CMK (cell line): ENCODE data around the gene SEPTIN5.

Experiments used
- DNase-seq: peaks from one replicate; pipeline ENCODE4 v3.0.0-alpha.2; 2010; ENCODE audit warnings: low read depth

Gene SEPTIN5

DNA sequence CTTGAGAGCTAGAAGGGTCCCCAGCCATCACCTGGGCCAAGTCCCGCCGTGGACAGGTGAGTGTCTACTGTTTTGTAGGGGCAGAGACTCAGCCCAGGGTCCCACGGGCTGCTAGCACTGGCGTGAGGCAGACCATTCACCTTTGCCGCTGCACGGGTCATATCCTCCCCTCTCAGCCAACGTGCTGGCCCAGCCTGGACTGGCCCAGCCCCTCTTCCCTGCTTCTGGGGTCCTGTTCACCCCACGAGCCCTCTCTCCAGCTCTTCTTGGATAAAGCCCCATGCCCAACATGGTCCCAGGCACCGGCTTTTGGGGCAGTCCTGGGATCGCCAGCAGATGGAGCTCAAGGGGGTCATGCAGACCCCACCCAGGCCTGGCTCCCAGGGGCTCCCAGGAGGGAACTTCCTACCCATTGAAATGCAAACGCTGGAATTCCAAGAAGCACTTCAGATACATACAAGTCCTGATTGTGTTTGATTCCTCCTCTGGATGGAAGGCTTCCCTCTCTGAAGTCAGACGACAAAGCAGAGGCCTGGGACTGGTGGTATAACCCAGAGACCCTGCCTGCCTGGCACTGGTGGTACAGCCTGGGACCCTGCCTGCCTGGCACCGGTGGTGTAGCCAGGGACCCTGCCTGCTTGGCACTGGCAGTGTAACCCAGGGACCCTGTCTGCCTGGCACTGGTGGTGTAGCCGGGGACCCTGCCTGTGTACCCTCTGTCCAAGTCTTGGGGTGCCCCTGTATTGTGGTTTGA is 8.9 kb upstream of the SEPTIN5 start:
- no peak for DNase-seq

DNA sequence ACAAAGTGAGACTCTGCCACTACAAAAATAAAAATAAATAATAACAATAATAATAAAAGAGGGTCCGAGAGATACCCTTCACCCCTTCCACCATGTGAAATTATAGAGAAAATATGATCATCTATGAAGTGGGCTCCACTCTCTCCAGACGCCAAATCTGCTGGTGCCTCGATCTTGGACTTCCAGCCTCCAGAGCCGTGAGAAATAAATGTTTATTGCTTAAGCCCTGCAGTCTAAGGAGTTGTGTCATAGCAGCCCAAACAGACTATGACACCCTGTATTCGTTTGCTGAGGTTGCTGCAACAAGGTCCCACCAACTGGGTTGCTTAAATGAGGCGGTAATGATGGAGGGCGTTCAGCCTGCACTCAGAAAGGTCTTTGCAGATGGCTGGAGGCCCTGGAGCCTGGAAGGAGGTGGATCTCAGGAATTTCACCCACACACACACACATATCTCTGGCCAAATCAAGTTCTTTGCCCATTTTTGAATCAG is 7.6 kb upstream of the SEPTIN5 start:
- DNase-seq, result no peak

DNA sequence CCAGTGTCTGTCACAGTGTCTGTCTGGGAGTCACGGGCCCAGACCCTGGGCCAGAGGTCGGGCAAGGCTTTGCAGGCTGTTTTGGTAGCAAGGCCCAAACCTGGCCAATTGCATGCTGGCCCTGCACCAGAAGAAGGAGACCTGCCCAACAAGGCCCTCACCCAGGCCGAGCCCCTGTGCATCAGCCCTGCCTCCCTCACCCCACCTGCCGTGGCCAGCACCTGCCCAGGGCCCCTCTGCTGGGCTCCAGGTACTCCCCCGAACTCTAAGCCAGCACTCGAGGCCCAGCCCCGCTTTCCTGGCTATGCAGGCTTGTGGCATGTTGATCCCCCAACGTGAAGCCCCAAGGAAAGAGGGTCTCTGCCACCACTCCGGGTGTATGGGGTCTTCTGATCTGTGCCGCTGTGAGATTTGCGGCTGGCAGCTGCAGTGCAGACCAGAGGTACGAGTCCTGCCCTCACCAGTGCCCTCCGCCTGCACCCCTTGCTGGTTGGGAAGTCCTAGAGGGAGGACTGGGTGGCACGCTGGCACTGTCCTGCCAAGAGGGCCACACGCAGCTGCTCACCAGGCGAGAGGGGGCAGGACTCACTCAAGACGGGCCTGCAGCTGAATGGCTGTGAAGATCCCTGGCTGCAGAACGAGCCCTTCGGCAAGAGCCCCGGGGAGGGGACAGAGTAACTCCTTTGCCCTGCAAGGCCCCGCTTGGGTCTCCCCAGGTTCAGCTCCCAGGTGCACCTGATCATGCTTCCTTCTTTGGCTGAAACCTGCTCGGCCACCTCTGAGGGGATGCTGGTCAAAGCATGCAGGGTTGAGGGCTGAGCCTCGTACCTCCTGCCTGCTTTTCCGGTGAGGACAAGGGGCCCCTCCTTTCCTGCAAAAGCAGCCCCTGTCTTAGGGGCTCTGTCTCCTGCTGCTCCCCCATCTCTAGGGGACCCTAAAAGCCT is 6.7 kb upstream of the SEPTIN5 start:
- no peak for DNase-seq

DNA sequence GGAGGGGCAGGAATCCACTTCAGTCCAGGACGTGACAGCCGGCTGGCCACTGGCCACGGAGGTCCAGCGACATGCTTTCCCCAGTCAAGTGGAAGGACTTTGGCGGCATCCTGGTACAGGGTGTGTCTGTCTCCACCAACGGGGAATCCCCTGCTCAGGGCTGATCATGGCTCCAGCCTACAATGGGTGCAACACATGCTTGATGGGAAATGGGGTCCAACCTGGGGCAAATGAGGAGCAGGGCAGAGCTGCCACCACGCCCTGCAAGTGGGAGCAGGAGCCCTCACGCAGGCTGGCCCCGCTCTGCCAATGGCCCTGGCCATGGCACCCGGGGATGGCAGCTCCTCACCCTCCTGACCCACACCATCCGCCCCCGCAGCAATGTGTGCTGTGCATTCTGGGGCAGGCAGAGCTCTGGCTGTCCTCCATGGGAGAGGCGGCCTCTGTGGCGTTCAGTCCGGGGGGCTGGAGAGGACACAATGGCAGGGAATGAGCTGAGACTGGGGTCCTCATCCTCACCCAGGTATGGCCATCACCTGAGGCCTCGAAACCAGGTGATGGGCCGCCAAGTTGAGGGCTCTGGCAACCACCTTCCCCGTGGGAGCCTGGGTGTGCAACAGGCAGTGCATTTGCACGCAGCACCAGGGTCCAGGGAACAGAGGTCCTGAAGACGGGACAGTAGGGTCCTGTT is 5.8 kb upstream of the SEPTIN5 start:
- no peak for DNase-seq

DNA sequence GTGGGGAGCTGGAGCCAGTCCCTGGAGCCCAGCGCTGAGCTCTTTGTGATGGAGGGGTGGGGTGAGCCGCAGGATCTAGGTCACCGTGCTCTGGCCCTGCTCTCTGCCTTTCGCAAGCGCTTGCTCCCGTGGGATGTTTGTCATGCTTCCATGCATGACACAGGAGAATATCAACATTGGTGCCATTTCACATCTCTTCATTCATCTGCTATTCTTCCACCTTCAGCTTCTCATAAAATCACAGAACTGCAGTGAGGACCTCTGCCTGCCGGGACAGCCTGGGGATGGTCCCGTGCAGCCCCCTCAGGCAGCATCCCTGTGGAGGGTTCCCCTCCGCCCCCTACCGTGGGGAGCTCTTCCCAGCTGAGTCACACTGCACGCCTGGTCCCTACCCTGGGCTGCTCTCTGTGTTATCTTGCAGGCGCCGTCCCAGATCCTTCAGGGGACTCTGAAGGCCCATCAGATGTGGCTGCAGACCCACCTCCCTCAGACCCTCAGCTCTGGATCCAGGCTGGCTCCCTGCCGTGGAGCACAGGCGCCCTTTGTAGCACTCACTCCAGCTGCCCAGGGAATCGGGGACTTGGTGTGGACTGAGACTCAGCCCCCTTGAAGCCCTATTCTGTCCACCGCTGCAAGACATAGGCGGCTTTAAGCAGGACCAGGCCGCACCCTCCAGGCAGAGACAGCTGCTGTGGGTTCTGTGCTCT is 5.1 kb upstream of the SEPTIN5 start:
- no peak for DNase-seq

DNA sequence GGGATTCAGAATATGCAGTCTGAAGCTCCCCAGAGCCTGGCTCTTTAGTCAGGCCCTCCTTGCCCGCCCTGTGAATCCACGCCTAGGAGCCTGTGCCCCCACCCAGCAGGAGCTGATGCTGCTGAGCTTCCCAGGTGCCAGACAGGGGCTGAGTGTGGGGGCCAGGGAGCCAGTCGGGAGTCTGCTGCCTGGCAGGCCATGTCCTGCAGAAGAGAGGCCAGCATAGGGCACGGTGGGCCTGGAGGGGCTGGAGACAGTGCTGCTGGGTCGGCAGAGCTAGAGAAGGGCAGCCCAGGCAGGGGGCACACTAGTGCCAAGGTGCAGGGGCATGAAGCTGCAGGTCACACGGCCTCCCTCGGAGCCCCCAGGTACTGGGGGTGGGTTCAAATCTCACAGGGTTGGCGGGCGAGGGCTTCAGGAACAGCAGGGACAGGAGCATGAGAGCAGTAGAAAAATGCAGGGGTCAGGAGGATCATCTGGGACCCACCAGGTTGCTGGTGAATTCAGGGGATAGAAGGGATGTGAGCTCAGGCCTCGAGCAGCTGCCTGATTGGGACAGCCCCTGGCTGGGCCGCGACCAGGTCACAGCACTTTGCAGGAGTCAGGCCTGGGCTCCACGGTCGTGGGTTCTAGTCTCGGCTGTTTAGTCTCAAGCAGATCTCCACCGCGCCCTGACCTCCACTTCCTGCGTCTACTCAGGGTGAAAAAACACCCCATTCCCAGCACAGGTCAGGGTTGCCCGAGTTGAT is 4.1 kb upstream of the SEPTIN5 start:
- no peak for DNase-seq

DNA sequence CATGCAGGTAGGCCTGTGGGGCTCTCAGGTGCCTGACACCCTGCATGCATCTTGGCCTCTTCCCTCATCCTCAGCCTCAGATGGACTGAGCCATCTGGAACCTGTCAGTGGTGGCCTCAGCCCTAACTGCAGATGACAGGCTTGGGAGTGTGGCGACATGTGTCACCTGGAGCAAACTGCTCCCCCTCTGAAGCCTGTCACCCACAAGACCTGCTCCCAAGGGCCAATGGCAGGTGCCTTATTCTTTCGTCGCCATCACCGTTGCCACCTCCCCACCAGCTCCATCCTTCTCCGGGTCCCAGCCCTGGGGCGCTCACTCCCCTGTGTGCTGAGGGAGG is 3.6 kb upstream of the SEPTIN5 start:
- DNase-seq, result no peak

DNA sequence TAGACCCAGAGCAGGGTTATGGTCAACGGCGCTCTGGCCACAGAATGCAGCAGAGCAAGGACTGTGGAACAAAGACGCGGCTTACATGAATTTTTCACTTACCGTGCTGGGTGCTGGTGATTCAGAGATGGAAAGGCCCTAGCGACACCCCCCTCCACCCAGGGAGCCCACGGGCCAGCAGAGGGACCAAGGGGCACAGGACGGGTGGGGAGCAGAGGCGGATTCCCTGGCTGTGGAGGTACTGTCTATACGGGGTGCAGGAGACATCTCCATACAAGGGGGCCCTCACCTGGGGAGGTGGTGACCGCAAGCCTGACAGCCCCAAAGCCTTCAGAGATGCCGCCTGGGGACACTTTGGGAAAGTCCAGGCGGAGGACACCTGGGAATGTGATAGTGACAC is 1.1 kb upstream of the SEPTIN5 start:
- no peak for DNase-seq

DNA sequence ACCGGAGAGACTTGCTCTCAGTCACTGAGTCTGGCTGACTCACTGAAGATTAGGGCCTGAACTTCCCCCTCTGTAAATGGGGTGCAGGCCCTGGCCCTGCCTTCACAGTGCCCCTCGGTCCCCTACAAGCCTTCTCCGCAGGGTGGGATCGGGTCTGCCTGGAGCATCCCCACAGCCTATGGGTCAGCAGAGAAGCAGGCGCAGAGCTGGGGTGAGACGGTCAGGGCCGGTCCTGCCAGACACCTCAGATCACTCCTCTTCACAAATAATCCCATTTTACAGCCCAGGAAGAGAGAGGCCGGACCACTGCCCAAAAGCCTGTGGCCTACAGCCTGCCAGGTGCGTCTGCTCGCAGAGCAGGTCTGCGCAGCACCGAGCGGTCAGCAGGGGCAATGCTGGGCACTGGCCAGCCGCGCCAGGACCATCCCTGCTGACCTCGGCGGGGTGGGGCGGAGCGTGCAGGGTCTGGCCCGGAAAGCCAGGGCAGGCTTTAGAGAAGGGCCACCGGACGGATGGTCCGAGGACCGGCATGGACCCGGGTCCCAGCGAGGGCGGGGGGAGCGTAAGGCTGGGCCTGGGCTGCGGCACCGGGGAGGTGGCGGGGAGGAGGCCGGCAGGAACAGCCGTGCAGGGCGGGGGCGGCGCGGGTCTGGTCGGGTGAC is 522 bp upstream of the SEPTIN5 start:
- no peak for DNase-seq

DNA sequence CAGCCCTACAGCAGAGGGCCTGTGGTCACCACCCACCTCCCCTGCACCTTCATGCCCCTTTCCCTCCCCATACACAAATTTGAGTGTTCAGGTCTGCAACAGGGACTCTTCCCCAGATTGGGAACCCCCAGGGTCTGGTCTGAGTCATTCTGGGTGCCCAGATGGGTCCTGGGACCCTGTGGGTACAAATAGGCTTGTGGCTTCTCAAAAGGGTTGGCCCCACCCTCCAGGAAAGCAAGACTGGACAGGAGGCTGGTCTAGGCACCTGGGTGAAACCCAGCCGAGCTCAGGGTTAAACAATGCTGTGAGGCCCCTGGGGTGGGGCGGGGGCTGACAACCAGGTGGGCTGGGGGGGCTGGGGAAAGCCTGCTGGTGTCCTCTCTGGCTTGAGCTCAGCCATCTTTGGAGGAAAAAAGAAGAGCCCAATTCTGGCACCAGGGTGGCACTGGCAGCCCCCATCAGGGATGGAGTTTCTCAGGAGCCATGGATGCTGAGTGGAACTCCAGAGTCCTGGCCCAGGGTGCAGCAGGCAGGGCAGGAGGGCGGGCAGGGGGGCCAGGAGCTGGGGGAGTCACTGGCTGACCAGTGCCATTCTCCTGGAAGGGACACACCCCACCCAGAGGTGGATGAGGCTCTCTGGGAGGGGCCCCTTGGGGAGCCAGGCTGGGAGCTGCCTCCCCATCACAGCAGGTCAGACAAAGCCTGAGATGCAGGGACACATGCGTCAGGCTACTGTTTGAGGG is 1.1 kb downstream of the SEPTIN5 start:
- no peak for DNase-seq

DNA sequence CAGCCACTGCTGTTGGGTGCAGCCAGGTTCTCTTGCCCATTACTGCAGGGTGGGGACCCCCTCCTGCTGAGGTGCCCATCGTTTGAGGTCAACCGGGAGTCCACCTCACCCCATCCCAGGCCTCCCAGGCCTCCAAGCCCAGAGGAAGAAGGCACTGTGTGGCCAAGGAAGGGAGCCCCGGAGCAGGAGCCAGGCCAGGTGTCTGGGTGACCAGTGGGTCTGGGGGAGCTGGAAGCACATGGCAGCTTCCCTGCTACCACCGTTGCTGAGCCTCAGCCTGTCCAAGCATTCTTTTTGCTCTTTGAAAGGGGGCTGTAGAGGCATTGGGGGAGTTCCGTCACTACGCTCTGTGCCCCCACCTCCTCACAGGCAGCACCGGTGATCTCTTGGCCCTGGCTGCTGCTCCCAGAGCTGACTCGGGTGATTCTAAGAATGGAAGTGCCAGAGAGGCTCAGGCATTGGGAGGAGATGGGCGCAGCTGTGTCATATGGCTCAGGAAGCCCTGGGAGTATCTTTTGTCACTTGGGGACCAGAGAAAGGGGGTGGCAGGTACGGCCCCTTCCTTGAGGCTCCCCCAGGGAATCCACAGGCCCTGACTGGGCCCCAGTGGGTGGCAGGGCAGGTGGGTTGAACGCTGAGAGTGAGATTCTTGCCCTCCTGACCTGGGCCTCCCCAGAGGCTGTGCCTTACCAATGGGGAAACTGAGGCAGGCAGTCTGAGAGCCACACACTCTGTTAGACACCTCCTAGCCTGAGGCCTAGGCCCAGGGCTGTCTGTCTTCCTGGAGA is 1.9 kb downstream of the SEPTIN5 start:
- no peak for DNase-seq

DNA sequence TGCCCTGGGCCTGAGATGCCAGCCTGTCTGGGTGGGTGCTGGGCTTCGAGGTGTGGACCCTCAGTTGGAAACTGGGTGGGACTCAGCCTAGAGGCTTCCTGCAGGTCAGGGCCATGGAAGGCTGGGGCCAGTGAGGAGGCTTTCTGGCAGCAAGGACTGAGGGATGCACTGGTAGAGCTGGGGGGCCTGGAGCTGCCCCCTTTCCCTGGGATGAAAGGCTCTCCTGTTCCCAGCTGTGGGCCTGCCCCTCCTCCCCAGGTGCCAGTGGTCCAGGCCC is 2.5 kb downstream of the SEPTIN5 start:
- no peak for DNase-seq

DNA sequence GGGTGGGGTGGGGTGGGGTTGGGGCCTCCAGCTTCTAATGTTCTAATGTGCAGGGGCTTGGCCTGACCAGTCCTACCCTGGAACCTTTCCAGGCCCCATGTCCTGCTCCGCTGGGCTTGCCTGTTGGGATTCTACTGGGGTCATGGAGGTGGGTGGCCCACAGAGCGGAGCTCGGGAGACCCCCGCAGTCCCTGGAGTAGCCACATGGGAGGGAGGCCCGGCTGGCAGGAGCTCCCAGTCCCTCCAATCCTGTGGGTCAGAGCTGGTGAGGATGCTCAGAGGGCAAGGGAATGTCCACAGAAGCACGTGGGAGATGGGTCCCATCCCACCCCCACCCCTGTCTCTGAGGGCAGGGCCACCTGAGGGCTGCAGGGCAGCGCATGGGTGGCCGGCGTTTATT is 2.9 kb downstream of the SEPTIN5 start:
- DNase-seq, result no peak

DNA sequence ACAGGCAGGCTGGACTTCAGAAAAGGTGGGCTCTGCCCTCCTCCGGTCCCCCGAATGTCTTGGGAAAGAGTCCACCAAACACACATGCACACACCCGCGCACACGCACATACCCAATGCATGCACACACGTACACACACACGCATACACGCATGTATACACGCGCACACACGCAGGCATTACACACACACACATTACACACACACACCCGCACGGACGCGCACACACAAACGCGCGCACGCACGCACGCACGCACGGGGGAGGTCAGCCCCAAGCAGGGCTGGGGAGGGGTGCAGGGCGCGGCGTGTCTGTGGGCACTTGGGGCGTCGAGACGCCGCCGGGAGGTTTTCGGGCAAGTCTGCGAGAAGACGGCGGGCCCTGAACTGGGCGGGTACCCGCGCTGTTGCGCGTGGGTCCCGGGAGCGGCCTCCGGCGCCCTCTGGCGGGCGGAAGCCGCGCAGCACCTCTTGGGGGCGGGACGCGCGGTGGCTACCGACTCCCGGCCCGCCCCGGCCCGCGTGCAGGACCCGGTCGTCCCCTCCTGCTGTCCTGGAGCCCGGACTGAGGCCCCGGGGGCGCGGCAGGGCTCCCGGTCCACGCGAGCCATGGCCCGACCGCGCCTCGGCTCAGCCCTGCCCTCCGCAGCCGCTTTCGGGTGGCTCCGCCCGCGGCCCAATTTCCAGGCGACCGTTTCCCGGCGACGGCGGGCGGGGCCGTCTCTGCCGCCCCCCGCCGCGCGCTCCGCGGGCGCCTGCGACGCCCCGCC is 3.6 kb downstream of the SEPTIN5 start:
- no peak for DNase-seq

DNA sequence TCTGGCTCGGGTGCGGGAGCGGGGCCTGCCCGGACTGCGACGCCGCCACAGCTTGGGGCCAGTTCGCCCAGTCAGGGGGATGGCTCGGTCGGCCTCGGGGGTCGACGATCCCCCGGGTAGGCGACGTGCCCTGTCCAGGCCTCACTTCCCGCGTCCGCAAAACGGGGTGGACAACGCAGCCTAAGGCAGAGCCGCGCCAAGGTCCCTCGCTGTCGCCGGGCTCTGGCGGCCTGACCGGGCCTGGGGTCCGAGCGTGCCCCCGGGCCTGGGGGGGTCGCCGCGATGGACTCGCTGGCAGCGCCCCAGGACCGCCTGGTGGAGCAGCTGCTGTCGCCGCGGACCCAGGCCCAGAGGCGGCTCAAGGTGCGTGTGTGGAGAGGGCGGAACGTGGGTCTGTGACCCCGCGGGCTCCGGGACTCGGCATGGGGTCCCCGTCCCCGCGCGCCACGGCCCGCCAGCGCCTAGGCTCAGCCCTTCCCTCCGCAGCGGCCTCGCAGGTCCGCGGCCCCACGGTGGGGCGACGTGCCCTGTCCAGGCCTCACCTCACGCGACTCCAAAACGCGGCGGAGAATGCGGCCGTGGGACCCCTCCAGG is 4.2 kb downstream of the SEPTIN5 start:
- no peak for DNase-seq

DNA sequence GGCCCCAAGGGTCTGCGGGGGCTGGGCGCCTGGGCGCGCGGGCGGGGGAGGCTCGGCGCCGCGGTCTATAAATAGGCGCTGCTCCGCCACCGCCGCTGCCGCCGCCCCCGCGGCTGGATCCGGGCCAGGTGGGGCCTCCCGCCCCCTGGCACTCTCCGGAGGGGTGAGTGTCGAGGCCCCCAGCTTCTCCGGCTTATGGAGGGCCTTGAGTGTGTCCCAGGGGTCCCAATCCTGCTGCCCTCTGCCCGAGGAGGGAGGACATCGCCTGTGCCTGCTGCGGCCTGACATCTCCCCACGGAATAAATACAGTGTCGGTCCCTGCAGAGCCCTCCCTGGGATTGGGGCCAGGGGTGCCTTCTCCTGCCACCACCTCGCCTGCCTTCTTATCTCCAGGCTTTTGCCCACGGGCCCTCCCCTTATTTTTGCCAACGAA is 4.8 kb downstream of the SEPTIN5 start:
- no peak for DNase-seq

DNA sequence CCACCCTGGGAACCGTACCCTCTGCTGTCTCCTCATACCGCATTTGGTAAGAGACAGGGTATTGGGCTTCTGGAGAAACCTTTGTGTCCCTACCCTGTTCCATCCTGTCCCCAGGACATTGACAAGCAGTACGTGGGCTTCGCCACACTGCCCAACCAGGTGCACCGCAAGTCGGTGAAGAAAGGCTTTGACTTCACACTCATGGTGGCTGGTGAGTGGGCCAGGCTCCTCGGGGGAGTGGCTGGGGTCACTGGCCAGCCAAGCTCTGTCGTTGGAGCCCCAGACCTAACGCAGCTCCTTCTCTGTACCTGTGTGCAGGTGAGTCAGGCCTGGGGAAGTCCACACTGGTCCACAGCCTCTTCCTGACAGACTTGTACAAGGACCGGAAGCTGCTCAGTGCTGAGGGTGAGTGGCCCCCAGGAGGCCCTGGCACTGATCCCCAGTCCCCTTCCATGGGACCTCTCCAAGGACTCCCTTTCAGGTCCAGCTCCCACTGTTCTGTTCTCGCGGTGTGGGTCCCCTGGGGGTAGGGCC is 5.3 kb downstream of the SEPTIN5 start:
- no peak for DNase-seq
